GM18511 (cell line): ENCODE data around the gene TPP1.

ENCODE experiments used
- ATAC-seq: cut with Tn5 transposase; IDR thresholded peaks from one replicate; pipeline ENCODE4 v1.9.1; 2021; ENCODE audit warnings: mild to moderate bottlenecking, moderate library complexity; ENCODE audit not compliant: unreplicated experiment

TPP1 gene

GRCh38 chr11:6647836-6648235 lies 28.6 kb upstream of the TPP1 start:
- ATAC-seq: no peak

GRCh38 chr11:6646918-6647679 lies 27.9 kb upstream of the TPP1 start:
- peak; percentile 95 for ATAC-seq

- ATAC-seq: peak; percentile 16
Measured at GRCh38 chr11:6646576-6646917, 27.3 kb upstream of the TPP1 start.

- no peak for ATAC-seq
Measured at GRCh38 chr11:6646071-6646470, 26.8 kb upstream of the TPP1 start.

GRCh38 chr11:6642957-6643356 lies 23.7 kb upstream of the TPP1 start:
- no peak for ATAC-seq

GRCh38 chr11:6640985-6641701 lies 21.9 kb upstream of the TPP1 start:
- no peak for ATAC-seq

GRCh38 chr11:6640036-6640984 lies 21.1 kb upstream of the TPP1 start:
- ATAC-seq: no peak

GRCh38 chr11:6638429-6638828 lies 19.2 kb upstream of the TPP1 start:
- no peak for ATAC-seq

- no peak for ATAC-seq
Measured at GRCh38 chr11:6637871-6638270, 18.6 kb upstream of the TPP1 start.

GRCh38 chr11:6636480-6636879 lies 17.3 kb upstream of the TPP1 start:
- no peak for ATAC-seq

- ATAC-seq: no peak
Measured at GRCh38 chr11:6635082-6635932, 16.1 kb upstream of the TPP1 start.

GRCh38 chr11:6634534-6634933 lies 15.3 kb upstream of the TPP1 start:
- no peak for ATAC-seq

GRCh38 chr11:6633422-6634408 lies 14.5 kb upstream of the TPP1 start:
- no peak for ATAC-seq

GRCh38 chr11:6632116-6633073 lies 13.2 kb upstream of the TPP1 start:
- ATAC-seq: no peak

GRCh38 chr11:6631361-6631890 lies 12.2 kb upstream of the TPP1 start:
- no peak for ATAC-seq

GRCh38 chr11:6630632-6631291 lies 11.5 kb upstream of the TPP1 start:
- ATAC-seq: no peak

GRCh38 chr11:6629892-6630631 lies 10.8 kb upstream of the TPP1 start:
- no peak for ATAC-seq
